Measurements from ENCODE around the gene LAYN.

LAYN gene

GRCh38 chr11:111540114-111540936, at the start of gene LAYN:
TSS of gene LAYN (plus strand) at chr11:111540720. CDS start at chr11:111540844, 124 bp downstream.
- DNase-seq, result peak; percentile 42

- DNase-seq, result no peak
Measured at GRCh38 chr11:111494040-111494439, 46.5 kb upstream of the LAYN start.

GRCh38 chr11:111499483-111499882, 41.0 kb upstream of the LAYN start:
- DNase-seq, result no peak

- DNase-seq, result no peak
Measured at GRCh38 chr11:111500481-111500880, 40.0 kb upstream of the LAYN start.

- DNase-seq, result no peak
Measured at GRCh38 chr11:111502611-111503010, 37.9 kb upstream of the LAYN start.

- DNase-seq, result no peak
Measured at GRCh38 chr11:111510311-111510710, 30.2 kb upstream of the LAYN start.

GRCh38 chr11:111512296-111513239, 28.0 kb upstream of the LAYN start, which contains the start of gene BTG4:
TSS of gene BTG4 (minus strand) at chr11:111512386. CDS start at chr11:111498776, 13,610 bp downstream.
- peak; percentile 70 for DNase-seq

GRCh38 chr11:111513240-111513605, 27.3 kb upstream of the LAYN start:
- no peak for DNase-seq

GRCh38 chr11:111514216-111515031, 26.1 kb upstream of the LAYN start, which contains the start of gene HOATZ:
TSS of gene HOATZ (plus strand) at chr11:111514778. CDS start at chr11:111514785, 7 bp downstream.
- peak; percentile 38 for DNase-seq

GRCh38 chr11:111515591-111515990, 24.9 kb upstream of the LAYN start:
- DNase-seq, result no peak

GRCh38 chr11:111518668-111519067, 21.9 kb upstream of the LAYN start:
- DNase-seq, result no peak

GRCh38 chr11:111520560-111520959, 20.0 kb upstream of the LAYN start:
- no peak for DNase-seq

GRCh38 chr11:111521135-111521534, 19.4 kb upstream of the LAYN start:
- DNase-seq, result no peak

- no peak for DNase-seq
Measured at GRCh38 chr11:111522426-111522825, 18.1 kb upstream of the LAYN start.

- DNase-seq, result no peak
Measured at GRCh38 chr11:111523343-111523742, 17.2 kb upstream of the LAYN start.

- DNase-seq, result no peak
Measured at GRCh38 chr11:111524056-111524455, 16.5 kb upstream of the LAYN start.

- DNase-seq, result no peak
Measured at GRCh38 chr11:111525456-111525855, 15.1 kb upstream of the LAYN start.

- no peak for DNase-seq
Measured at GRCh38 chr11:111526501-111526900, 14.0 kb upstream of the LAYN start.

GRCh38 chr11:111527279-111527678, 13.2 kb upstream of the LAYN start:
- no peak for DNase-seq

GRCh38 chr11:111528557-111528956, 12.0 kb upstream of the LAYN start:
- DNase-seq, result no peak

GRCh38 chr11:111530091-111530490, 10.4 kb upstream of the LAYN start:
- DNase-seq, result no peak

GRCh38 chr11:111531136-111531535, 9.4 kb upstream of the LAYN start:
- DNase-seq, result no peak
